HL-60 (cell line): ENCODE results near the gene RALB.

Source experiments
- DNase-seq, 2 experiments: peaks; one replicate each; pipeline ENCODE4 v3.0.0-alpha.2; 2010 to 2020; ENCODE audit warnings: low read depth in 1 of 2, low spot score in 1 of 2
- H3K27ac ChIP-seq: fragments of 250-450 bp; sonication (Bioruptor Pico); replicated peaks from 2 replicates; pipeline ENCODE4 v1.5.1; 2020; ENCODE audit warnings: mild to moderate bottlenecking, moderate library complexity
- H3K27me3 ChIP-seq: fragments of 250-450 bp; sonication (Bioruptor Pico); 2 replicates; pipeline ENCODE4 v1.5.1; 2021; ENCODE audit warnings: mild to moderate bottlenecking, moderate library complexity; ENCODE audit not compliant: insufficient read depth, poor library complexity, severe bottlenecking
- H3K4me3 ChIP-seq: replicated peaks from 2 replicates; pipeline ENCODE4 v1.5.1; 2011; ENCODE audit warnings: mild to moderate bottlenecking, control low read depth, low read length; ENCODE audit not compliant: insufficient read depth
- GABPA ChIP-seq: IDR thresholded peaks from 2 replicates; pipeline ENCODE4 v1.6.1; 2012; ENCODE audit warnings: low read depth
- POLR2AphosphoS5 ChIP-seq: IDR thresholded peaks from 2 replicates; pipeline ENCODE4 v1.6.1; 2012; ENCODE audit warnings: low read depth
- SPI1 ChIP-seq: IDR thresholded peaks from 2 replicates; pipeline ENCODE4 v1.6.1; 2012; ENCODE audit warnings: low read depth, mild to moderate bottlenecking, borderline replicate concordance
- TF ChIP-seq, protein P1 (sequence below): IDR thresholded peaks from 2 replicates; pipeline ENCODE4 v1.6.1; 2012; ENCODE audit warnings: low read depth; ENCODE audit not compliant: insufficient replicate concordance
- TF ChIP-seq, protein P2 (sequence below): IDR thresholded peaks from one replicate; pipeline ENCODE4 v1.5.1; 2011; ENCODE audit warnings: low read length, control low read depth, inconsistent platforms; ENCODE audit not compliant: insufficient read depth

RALB gene

DNA sequence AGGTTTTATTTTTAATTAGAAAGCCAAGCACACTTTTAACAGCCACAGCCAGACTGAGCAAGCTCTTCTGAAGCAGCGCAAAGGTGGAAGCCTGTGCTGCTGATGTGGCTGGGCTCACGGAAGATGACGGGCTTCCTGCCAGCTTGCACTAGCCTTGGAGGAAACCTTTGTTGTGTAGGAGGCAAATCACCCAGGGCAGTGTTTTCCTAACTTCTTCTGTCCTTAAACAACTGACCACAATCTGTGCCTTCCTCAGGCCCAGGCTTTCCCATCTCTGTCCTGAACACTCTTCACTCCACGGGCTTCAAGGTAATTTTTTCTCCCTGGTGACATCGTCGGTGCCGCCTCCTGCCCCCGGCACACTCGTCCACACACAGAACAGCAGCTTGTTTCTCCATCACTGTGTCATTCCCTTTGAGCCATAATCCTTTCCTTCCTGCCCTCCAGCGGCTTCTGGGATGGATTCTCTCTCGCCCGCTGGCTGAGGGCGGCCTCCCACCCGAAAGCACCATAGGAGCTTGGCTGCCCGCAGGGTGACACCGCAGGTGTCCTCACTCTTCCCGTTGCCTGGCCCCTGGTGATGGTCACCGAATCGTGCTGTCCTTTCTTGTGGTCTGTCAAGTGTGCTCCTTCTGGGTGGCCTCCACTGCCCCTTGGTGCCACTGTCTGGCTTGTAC, 62.2 kb downstream of the RALB start:
- no peak for DNase-seq
- TF ChIP-seq GABPA, result no peak
- TF ChIP-seq, protein P1, sequence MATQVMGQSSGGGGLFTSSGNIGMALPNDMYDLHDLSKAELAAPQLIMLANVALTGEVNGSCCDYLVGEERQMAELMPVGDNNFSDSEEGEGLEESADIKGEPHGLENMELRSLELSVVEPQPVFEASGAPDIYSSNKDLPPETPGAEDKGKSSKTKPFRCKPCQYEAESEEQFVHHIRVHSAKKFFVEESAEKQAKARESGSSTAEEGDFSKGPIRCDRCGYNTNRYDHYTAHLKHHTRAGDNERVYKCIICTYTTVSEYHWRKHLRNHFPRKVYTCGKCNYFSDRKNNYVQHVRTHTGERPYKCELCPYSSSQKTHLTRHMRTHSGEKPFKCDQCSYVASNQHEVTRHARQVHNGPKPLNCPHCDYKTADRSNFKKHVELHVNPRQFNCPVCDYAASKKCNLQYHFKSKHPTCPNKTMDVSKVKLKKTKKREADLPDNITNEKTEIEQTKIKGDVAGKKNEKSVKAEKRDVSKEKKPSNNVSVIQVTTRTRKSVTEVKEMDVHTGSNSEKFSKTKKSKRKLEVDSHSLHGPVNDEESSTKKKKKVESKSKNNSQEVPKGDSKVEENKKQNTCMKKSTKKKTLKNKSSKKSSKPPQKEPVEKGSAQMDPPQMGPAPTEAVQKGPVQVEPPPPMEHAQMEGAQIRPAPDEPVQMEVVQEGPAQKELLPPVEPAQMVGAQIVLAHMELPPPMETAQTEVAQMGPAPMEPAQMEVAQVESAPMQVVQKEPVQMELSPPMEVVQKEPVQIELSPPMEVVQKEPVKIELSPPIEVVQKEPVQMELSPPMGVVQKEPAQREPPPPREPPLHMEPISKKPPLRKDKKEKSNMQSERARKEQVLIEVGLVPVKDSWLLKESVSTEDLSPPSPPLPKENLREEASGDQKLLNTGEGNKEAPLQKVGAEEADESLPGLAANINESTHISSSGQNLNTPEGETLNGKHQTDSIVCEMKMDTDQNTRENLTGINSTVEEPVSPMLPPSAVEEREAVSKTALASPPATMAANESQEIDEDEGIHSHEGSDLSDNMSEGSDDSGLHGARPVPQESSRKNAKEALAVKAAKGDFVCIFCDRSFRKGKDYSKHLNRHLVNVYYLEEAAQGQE, result no peak
- no peak for TF ChIP-seq SPI1
- TF ChIP-seq, protein P2, sequence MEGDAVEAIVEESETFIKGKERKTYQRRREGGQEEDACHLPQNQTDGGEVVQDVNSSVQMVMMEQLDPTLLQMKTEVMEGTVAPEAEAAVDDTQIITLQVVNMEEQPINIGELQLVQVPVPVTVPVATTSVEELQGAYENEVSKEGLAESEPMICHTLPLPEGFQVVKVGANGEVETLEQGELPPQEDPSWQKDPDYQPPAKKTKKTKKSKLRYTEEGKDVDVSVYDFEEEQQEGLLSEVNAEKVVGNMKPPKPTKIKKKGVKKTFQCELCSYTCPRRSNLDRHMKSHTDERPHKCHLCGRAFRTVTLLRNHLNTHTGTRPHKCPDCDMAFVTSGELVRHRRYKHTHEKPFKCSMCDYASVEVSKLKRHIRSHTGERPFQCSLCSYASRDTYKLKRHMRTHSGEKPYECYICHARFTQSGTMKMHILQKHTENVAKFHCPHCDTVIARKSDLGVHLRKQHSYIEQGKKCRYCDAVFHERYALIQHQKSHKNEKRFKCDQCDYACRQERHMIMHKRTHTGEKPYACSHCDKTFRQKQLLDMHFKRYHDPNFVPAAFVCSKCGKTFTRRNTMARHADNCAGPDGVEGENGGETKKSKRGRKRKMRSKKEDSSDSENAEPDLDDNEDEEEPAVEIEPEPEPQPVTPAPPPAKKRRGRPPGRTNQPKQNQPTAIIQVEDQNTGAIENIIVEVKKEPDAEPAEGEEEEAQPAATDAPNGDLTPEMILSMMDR, result no peak
- no peak for TF ChIP-seq POLR2AphosphoS5
- no peaks in the 10 kb centered on the region for H3K27me3 ChIP-seq
- H3K27ac ChIP-seq, result no peak overlapping the region
- no peak overlapping the region for H3K4me3 ChIP-seq

DNA sequence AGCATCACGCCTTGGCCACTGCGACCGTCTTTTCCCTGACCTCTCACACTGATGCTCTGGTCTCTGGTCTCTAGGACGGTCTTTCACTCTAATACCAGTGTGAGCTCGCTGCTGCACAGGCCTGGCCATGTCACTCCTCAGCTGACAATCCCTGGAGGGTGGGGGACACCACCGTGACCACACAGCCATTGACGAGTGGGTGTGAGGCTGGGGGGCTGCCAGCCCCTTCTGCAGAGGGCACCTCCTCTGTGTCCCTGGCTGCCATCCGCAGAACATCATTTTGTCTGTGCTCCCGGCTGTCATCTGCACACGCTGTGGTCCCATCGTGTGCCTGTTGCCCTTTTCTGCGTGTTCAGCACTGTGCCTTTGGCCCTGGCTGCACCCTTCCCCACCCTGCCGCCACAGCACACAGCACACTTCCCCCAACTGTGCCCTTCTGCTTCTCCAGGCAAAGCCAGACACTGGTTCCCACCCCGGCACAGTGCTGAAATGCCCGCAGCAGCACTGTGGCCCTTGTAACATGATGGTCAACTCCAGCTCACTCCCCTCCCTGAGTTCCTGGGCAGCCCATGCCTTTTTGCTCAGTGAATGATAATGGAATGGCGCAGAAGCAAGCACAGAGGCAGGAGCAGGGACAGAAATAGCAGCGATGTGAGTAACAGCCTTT, 62.8 kb downstream of the RALB start:
- TF ChIP-seq GABPA (no peak), SPI1 (no peak), POLR2AphosphoS5 (no peak)
- TF ChIP-seq, protein P1, result no peak
- TF ChIP-seq, protein P2, result no peak
- no peak overlapping the region for H3K4me3 ChIP-seq
- DNase-seq, result no peak
- H3K27ac ChIP-seq, result no peak overlapping the region
- H3K27me3 ChIP-seq, result no peaks in the 10 kb centered on the region

- H3K27me3 ChIP-seq, result no peaks in the 10 kb centered on the region
These were observed 63.4 kb downstream of the RALB start for GRCh38 chr2:120316071-120316470.

More at GRCh38 chr2:120316071-120316470, 63.4 kb downstream of the RALB start:
- Histone ChIP-seq H3K4me3 (no peak overlapping the region), H3K27ac (no peak overlapping the region)
- TF ChIP-seq, protein P2, result no peak
- TF ChIP-seq, protein P1, result no peak
- TF ChIP-seq POLR2AphosphoS5, result no peak
- TF ChIP-seq SPI1, result no peak
- no peak for TF ChIP-seq GABPA
- DNase-seq, result no peak
